Amniotic epithelial cell (primary cell): ENCODE measurements around the gene DRAXIN.
A peak's percentile ranks its signal among the peaks of the same experiment; 100 is the strongest.

Experiments used
- DNase-seq: peaks from one replicate; pipeline ENCODE4 v3.0.0-alpha.2; 2010; ENCODE audit warnings: low read depth

DRAXIN gene

GRCh38 chr1:11736746-11737639, 45.5 kb downstream of the DRAXIN start:
- peak; percentile 94 for DNase-seq

- no peak for DNase-seq
Measured at GRCh38 chr1:11738096-11738495, 46.6 kb downstream of the DRAXIN start.

GRCh38 chr1:11738783-11739182, 47.3 kb downstream of the DRAXIN start:
- DNase-seq, result no peak

- peak; percentile 13 for DNase-seq
Measured at GRCh38 chr1:11740258-11741192, 49.0 kb downstream of the DRAXIN start.

GRCh38 chr1:11741482-11741881, 50.0 kb downstream of the DRAXIN start:
- no peak for DNase-seq

GRCh38 chr1:11741919-11742558, 50.5 kb downstream of the DRAXIN start:
- DNase-seq, result peak; percentile 16

GRCh38 chr1:11744287-11744686, 52.8 kb downstream of the DRAXIN start:
- no peak for DNase-seq

- DNase-seq, result peak; percentile 23
Measured at GRCh38 chr1:11746092-11746491, 54.6 kb downstream of the DRAXIN start.

GRCh38 chr1:11746795-11747487, 55.4 kb downstream of the DRAXIN start:
- DNase-seq, result no peak

- DNase-seq, result no peak
Measured at GRCh38 chr1:11748294-11749202, 57.0 kb downstream of the DRAXIN start.

- peak; percentile 34 for DNase-seq
Measured at GRCh38 chr1:11749203-11749689, 57.7 kb downstream of the DRAXIN start.

- no peak for DNase-seq
Measured at GRCh38 chr1:11749996-11750395, 58.5 kb downstream of the DRAXIN start.

- DNase-seq, result no peak
Measured at GRCh38 chr1:11751087-11751486, 59.6 kb downstream of the DRAXIN start.

- no peak for DNase-seq
Measured at GRCh38 chr1:11752359-11753088, 61.0 kb downstream of the DRAXIN start.

GRCh38 chr1:11753555-11754208, 62.2 kb downstream of the DRAXIN start:
- DNase-seq, result peak; percentile 64

- DNase-seq, result no peak
Measured at GRCh38 chr1:11757047-11757446, 65.5 kb downstream of the DRAXIN start.

GRCh38 chr1:11759791-11760190, 68.3 kb downstream of the DRAXIN start:
- DNase-seq, result no peak

- DNase-seq, result no peak
Measured at GRCh38 chr1:11761285-11761684, 69.8 kb downstream of the DRAXIN start.

GRCh38 chr1:11761988-11762406, 70.5 kb downstream of the DRAXIN start, which contains the start of gene C1orf167:
C1orf167 (plus strand) TSS chr1:11762193; CDS start chr1:11764401, 2,208 bp downstream.
- no peak for DNase-seq
